ENCODE data around the gene PTPRO.

Gene PTPRO

GRCh38 chr12:15638231-15638630 is 315.9 kb downstream of the PTPRO start:
- TF ChIP-seq CTCF (conservative IDR thresholded peaks at IDR 0.05; ENCODE audit: low read depth, low read length) = no peak
- no peak for DNase-seq (ENCODE audit: low read depth)
- H3K4me3 ChIP-seq (ENCODE audit: low read length) = no peak overlapping the region

DNA sequence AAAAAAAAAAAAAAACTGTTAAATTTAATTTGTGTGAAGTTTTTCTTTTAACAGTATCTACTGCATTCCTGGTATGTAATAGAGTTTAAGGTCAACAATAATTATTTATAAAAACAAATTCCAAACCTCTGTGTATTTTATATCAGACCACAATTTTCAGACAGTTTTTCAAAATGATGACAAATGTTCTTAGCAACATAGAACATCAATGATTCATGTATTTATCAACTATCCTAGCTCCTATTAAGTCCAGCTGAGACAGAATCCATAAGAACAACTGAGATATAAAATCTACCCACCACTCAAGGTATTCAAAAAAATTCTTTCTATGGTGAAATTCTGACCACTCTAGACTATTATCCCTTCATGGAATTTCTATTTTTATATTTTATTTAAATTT is 322.4 kb downstream of the PTPRO start:
- TF ChIP-seq CTCF (conservative IDR thresholded peaks at IDR 0.05; ENCODE audit: low read depth, low read length) = no peak
- no peak for DNase-seq (ENCODE audit: low read depth)
- no peak overlapping the region for H3K4me3 ChIP-seq (ENCODE audit: low read length)

DNA sequence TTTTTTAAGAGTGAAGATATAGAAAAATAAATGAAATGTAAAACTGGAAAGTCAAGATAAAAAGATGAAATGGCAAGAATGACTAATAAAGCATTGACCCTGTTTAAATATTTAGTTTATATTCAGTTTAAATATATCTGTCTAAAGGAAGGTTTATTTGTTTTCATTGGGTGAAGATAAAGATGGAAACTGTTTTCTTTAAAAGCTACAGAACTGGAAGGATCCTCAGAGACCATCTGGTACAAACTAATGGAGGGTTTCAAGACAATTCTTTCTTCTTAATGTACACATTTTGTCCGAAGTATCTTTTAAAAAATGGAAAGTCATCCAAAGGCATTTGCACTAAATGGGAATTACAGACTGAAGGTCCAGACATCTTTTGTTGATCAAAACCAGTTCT is 324.3 kb downstream of the PTPRO start:
- DNase-seq (ENCODE audit: low read depth) = no peak
- no peak overlapping the region for H3K4me3 ChIP-seq (ENCODE audit: low read length)
- TF ChIP-seq CTCF (conservative IDR thresholded peaks at IDR 0.05; ENCODE audit: low read depth, low read length) = no peak

Measured in retinal pigment epithelial cell (primary cell).